IMR-90 (cell line): ENCODE measurements around the gene TSHZ1.

ENCODE experiments used
- CEBPB ChIP-seq: IDR thresholded peaks from 2 replicates; pipeline ENCODE4 v1.6.1; 2012; ENCODE audit warnings: low read depth, low read length, improper control_type of control experiment
- FOS ChIP-seq: fragments of 150-350 bp; IDR thresholded peaks from 2 replicates; pipeline ENCODE4 v1.6.1; 2016; ENCODE audit warnings: low read depth, low read length
- MXI1 ChIP-seq: IDR thresholded peaks from 2 replicates; pipeline ENCODE4 v1.6.1; 2012; ENCODE audit warnings: low read depth, mild to moderate bottlenecking, low read length, moderate library complexity, borderline replicate concordance
- NFE2L2 ChIP-seq: fragments of 150-350 bp; IDR thresholded peaks from 2 replicates; pipeline ENCODE4 v1.6.1; 2016; ENCODE audit warnings: low read depth, mild to moderate bottlenecking, low read length
- POLR2A ChIP-seq: IDR thresholded peaks from 2 replicates; pipeline ENCODE4 v1.6.1; 2012; ENCODE audit warnings: mild to moderate bottlenecking, low read depth, low read length
- RAD21 ChIP-seq: IDR thresholded peaks from 2 replicates; pipeline ENCODE4 v1.6.1; 2012; ENCODE audit warnings: low read length, improper control_type of control experiment
- RCOR1 ChIP-seq: IDR thresholded peaks from 2 replicates; pipeline ENCODE4 v1.6.1; 2012; ENCODE audit warnings: mild to moderate bottlenecking, low read length, improper control_type of control experiment; ENCODE audit not compliant: insufficient replicate concordance
- SMC3 ChIP-seq: fragments of 150-350 bp; IDR thresholded peaks from 2 replicates; pipeline ENCODE4 v1.6.1; 2016; ENCODE audit warnings: low read depth, mild to moderate bottlenecking, antibody characterized with exemption, low read length, moderate library complexity
- TF ChIP-seq, protein P1 (sequence below): conservative IDR thresholded peaks from 2 replicates; pipeline ENCODE4 v1.5.1; 2012; ENCODE audit warnings: mild to moderate bottlenecking, low read depth, low read length, improper control_type of control experiment

DNA sequence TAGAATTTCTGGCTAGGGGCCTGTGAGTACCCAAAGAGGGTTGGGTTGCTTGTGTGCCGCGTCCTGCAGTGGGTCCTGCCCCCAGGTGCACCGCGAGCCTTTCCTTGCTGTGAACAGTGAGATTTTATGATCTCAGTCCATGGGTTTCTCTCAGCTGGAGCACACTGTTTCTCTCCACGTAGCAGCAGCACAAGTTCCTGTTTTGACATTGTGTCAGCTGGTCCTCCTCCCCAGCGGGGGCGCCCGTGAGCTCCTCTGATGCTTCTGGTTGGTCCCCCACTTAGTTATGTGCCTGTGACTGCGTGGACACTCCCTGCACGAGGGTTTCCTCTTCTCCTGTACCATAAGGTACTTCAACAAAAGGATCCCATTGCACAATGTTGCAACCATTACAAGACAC lies 29.8 kb downstream of the TSHZ1 start:
- no peak for TF ChIP-seq POLR2A
- TF ChIP-seq RCOR1: no peak
- TF ChIP-seq CEBPB: no peak
- TF ChIP-seq SMC3: no peak
- TF ChIP-seq, protein P1, sequence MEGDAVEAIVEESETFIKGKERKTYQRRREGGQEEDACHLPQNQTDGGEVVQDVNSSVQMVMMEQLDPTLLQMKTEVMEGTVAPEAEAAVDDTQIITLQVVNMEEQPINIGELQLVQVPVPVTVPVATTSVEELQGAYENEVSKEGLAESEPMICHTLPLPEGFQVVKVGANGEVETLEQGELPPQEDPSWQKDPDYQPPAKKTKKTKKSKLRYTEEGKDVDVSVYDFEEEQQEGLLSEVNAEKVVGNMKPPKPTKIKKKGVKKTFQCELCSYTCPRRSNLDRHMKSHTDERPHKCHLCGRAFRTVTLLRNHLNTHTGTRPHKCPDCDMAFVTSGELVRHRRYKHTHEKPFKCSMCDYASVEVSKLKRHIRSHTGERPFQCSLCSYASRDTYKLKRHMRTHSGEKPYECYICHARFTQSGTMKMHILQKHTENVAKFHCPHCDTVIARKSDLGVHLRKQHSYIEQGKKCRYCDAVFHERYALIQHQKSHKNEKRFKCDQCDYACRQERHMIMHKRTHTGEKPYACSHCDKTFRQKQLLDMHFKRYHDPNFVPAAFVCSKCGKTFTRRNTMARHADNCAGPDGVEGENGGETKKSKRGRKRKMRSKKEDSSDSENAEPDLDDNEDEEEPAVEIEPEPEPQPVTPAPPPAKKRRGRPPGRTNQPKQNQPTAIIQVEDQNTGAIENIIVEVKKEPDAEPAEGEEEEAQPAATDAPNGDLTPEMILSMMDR: no peak
- no peak for TF ChIP-seq NFE2L2
- TF ChIP-seq FOS: no peak
- no peak for TF ChIP-seq RAD21
- TF ChIP-seq MXI1: no peak
